Endothelial cell of umbilical vein (primary cell): ENCODE data around the gene DDOST. TPM values are rescaled to one million over a fixed set of nuclear protein-coding genes. Genes with fewer than 3 reads are reported as not detected.

Source experiments
- BruUV-seq: library from RNA; stranded (reverse); fragments of 400-500 nt; replicated peaks from 2 replicates; lab custom pipeline; 2021; lab: Mats Ljungman, UMichigan
- CTCF ChIA-PET: fragments of 300-600, 350-600 bp; sonication (Branson Sonifier 250); formaldehyde crosslinking; loops from one replicate; lab custom pipeline; 2021; ENCODE audit warnings: antibody characterized with exemption, inconsistent platforms; lab: Charles Lee
- POLR2A ChIA-PET: fragments of 300-600, 350-600 bp; sonication (Branson Sonifier 250); formaldehyde crosslinking; loops from one replicate; lab custom pipeline; 2021; ENCODE audit warnings: antibody characterized with exemption, inconsistent platforms; lab: Charles Lee
- DNase-seq: peaks from one replicate; pipeline ENCODE4 v3.0.0-alpha.2; 2011; ENCODE audit warnings: low read depth, low spot score
- FAIRE-seq: peaks from 2 replicates; lab custom pipeline; 2011; peaks lifted over from hg19 to GRCh38; lab: Jason Lieb, UNC
- H2AFZ ChIP-seq: 2 replicates; pipeline ENCODE4 v1.6.0; 2012; ENCODE audit warnings: low read depth, low read length, control low read depth, inconsistent platforms
- H3K27ac ChIP-seq: 2 replicates; pipeline ENCODE4 v1.5.1; 2011; ENCODE audit warnings: low read depth, mild to moderate bottlenecking, control low read depth, low read length, moderate library complexity; ENCODE audit not compliant: insufficient read depth
- H3K27me3 ChIP-seq, 2 experiments: 2 replicates each; pipeline versions ENCODE4 v1.6.0 to v1.6.1; 2011; ENCODE audit warnings: low read length in 2 of 2, mixed read lengths in 1 of 2; ENCODE audit not compliant: control insufficient read depth in 2 of 2, insufficient read depth in 2 of 2
- H3K36me3 ChIP-seq, 2 experiments: 2 replicates in 1 of 2; 3 replicates in 1 of 2; pipeline ENCODE4 v1.5.1; 2011; ENCODE audit warnings: low read length in 2 of 2, mild to moderate bottlenecking in 1 of 2, moderate library complexity in 1 of 2; ENCODE audit not compliant: control insufficient read depth in 2 of 2, insufficient read depth in 2 of 2; ENCODE audit errors: extremely low read depth in 1 of 2
- H3K4me1 ChIP-seq: 3 replicates; pipeline ENCODE4 v1.5.1; 2011; ENCODE audit warnings: mild to moderate bottlenecking, low read length; ENCODE audit not compliant: control insufficient read depth, insufficient read depth; ENCODE audit errors: extremely low read depth
- H3K4me2 ChIP-seq: 2 replicates; pipeline ENCODE4 v1.6.1; 2011; ENCODE audit warnings: low read length, control low read depth, mixed read lengths; ENCODE audit not compliant: insufficient read depth
- H3K4me3 ChIP-seq, 3 experiments: fragments of 200-600 bp in 1 of 3; sonication (generic), shearing (Covaris generic) in 1 of 3; replicated peaks in 1 of 3; 2 replicates each; pipeline ENCODE4 v1.5.1; 2011 to 2016; ENCODE audit warnings: control low read depth in 3 of 3, low read length in 3 of 3, mild to moderate bottlenecking in 2 of 3, inconsistent platforms in 1 of 3, low read depth in 1 of 3, moderate library complexity in 1 of 3; ENCODE audit not compliant: insufficient read depth in 1 of 3
- H3K79me2 ChIP-seq: 2 replicates; pipeline ENCODE4 v1.6.0; 2012; ENCODE audit warnings: low read length, inconsistent platforms; ENCODE audit not compliant: control insufficient read depth, insufficient read depth
- H3K9ac ChIP-seq: replicated peaks from 2 replicates; pipeline ENCODE3; 2011; ENCODE audit warnings: low read length, control low read depth; ENCODE audit not compliant: insufficient read depth; ENCODE audit errors: extremely low read depth
- H3K9me1 ChIP-seq: replicated peaks from 3 replicates; pipeline ENCODE4 v1.6.0; 2011; ENCODE audit warnings: mild to moderate bottlenecking, low read length; ENCODE audit not compliant: control insufficient read depth, insufficient read depth; ENCODE audit errors: extremely low read depth
- H3K9me3 ChIP-seq: replicated peaks from 2 replicates; pipeline ENCODE4 v1.5.1; 2012; ENCODE audit warnings: low read length, inconsistent platforms; ENCODE audit not compliant: control insufficient read depth, insufficient read depth
- H4K20me1 ChIP-seq: replicated peaks from 2 replicates; pipeline ENCODE3; 2011; ENCODE audit warnings: mild to moderate bottlenecking, low read length; ENCODE audit not compliant: control insufficient read depth, insufficient read depth; ENCODE audit errors: extremely low read depth
- CTCF ChIP-seq, 2 donors: IDR thresholded peaks; 1 replicate in 1 of 2; 2 replicates in 1 of 2; pipeline ENCODE4 v1.5.1; 2011; ENCODE audit warnings: low read length in 2 of 2, mild to moderate bottlenecking in 2 of 2, moderate library complexity in 2 of 2, control low read depth in 1 of 2, inconsistent platforms in 1 of 2, low read depth in 1 of 2; ENCODE audit not compliant: insufficient read depth in 1 of 2; ENCODE audit errors: extremely low read depth in 1 of 2
- EZH2 ChIP-seq: IDR thresholded peaks from 2 replicates; pipeline ENCODE4 v1.6.1; 2012; ENCODE audit warnings: borderline replicate concordance, low read depth, mild to moderate bottlenecking, moderate library complexity, low read length, inconsistent platforms; ENCODE audit not compliant: severe bottlenecking
- FOS ChIP-seq: IDR thresholded peaks from 2 replicates; pipeline ENCODE4 v1.6.1; 2011; ENCODE audit warnings: mild to moderate bottlenecking, low read length, moderate library complexity, borderline replicate concordance; ENCODE audit not compliant: insufficient read depth
- GATA2 ChIP-seq: IDR thresholded peaks from 2 replicates; pipeline ENCODE4 v1.7.0; 2011; ENCODE audit warnings: low read depth, mild to moderate bottlenecking, moderate library complexity, mixed read lengths, low read length; ENCODE audit not compliant: insufficient read length, insufficient read depth
- JUN ChIP-seq: IDR thresholded peaks from 2 replicates; pipeline ENCODE4 v1.6.1; 2011; ENCODE audit warnings: borderline replicate concordance, low read depth; ENCODE audit not compliant: insufficient read length, insufficient read depth
- MAX ChIP-seq: IDR thresholded peaks from 2 replicates; pipeline ENCODE4 v1.6.1; 2011; ENCODE audit not compliant: insufficient read depth, insufficient read length
- MYC ChIP-seq: IDR thresholded peaks from one replicate; pipeline ENCODE4 v1.6.1; 2011; ENCODE audit warnings: mild to moderate bottlenecking, low read depth, low read length
- POLR2A ChIP-seq: IDR thresholded peaks from 2 replicates; pipeline ENCODE4 v1.6.1; 2012; ENCODE audit warnings: low read depth, mild to moderate bottlenecking, control low read depth, low read length
- POLR2AphosphoS5 ChIP-seq: IDR thresholded peaks from 2 replicates; pipeline ENCODE4 v1.6.1; 2012; ENCODE audit warnings: low read depth, mild to moderate bottlenecking, control low read depth, low read length, moderate library complexity; ENCODE audit not compliant: insufficient read depth
- dilution Hi-C: fragments of 300-500 bp; cut with MboI; formaldehyde crosslinking; loops from one replicate; pipeline ENCODE4 v1.15.0; 2019; ENCODE audit warnings: low sequenced_read_pairs; ENCODE audit not compliant: extremely low pct_ligation_motif_present
- intact Hi-C: fragments of 100-400 bp; cut with micrococcal nuclease; formaldehyde crosslinking; loops from one replicate; pipeline ENCODE4 v1.10.0; 2022
- polyA plus RNA-seq, 4 experiments: library from polyadenylated mRNA; depleted of rRNA in 3 of 4; stranded (reverse) in 3 of 4; unstranded in 1 of 4; fragments of >200 nt; gene quantifications; 2 replicates each; pipeline versions ENCODE4 v1.2.1 to v1.2.3, GENCODE V29; 2011 to 2012; ENCODE audit warnings: missing spikeins in 1 of 4
- total RNA-seq: library from RNA; stranded (reverse); gene quantifications from 2 replicates; pipeline ENCODE4 v1.2.3, GENCODE V29; 2021

The DDOST gene
- total and polyA plus RNA-seq, 2 donors (not counting 3 experiments of a cell fraction or from before 2014, with no cell fraction given): 319 to 533 TPM

DNA sequence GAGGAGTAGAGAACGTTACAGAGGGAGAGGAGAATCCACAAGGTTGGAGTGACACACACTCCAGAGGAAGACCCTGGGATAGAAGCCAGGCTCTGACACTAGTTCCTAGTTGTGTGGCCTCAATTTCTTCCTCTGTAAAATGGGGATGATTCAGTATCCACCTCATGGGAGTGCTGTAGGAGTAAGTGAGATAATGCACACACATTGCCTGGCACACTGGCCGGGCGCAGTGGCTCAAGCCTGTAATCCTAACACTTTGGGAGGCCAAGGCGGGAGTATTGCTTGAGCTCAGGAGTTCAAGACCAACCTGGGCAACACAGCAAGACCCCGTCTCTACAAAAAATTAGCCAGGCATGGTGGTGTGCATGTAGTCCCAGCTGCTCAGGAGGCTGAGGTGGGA lies 47.7 kb upstream of the DDOST start:
- Histone ChIP-seq H3K4me2 (no peak overlapping the region), H3K4me3 (no peak overlapping the region), H4K20me1 (no peaks in the 10 kb centered on the region), H3K27me3 (no peaks in the 10 kb centered on the region), H2AFZ (no peak overlapping the region), H3K4me1 (no peaks in the 10 kb centered on the region), H3K9me1 (no peaks in the 10 kb centered on the region), H3K79me2 (no peaks in the 10 kb centered on the region), H3K36me3 (no peaks in the 10 kb centered on the region), H3K9ac (no peak overlapping the region), H3K9me3 (no peaks in the 10 kb centered on the region), H3K27ac (no peak overlapping the region)
- BruUV-seq: no TSS peak
- CTCF ChIA-PET: interaction anchor here (1.6 to 3.3 kb wide), 2 partner anchors 9 to 12 kb away, joined by 5 to 18 read pairs; partner anchors contain the start of gene KIF17
- TF ChIP-seq FOS (no peak), MAX (no peak), GATA2 (no peak), POLR2A (no peak), POLR2AphosphoS5 (no peak), EZH2 (no peak), JUN (no peak), CTCF (IDR thresholded peaks at IDR 0.05; ENCODE audit: extremely low read depth in 1 of 2, insufficient read depth in 1 of 2, low read depth in 1 of 2, low read length in 2 of 2) (no peak), MYC (no peak)
- dilution Hi-C loops: no loop called here
- FAIRE-seq (no peak), DNase-seq (no peak)
- POLR2A ChIA-PET: no interaction called here
- intact Hi-C loops: no loop called here
